ENCODE measurements around the gene TPH2. TPM values are rescaled to one million over a fixed set of nuclear protein-coding genes. Genes with fewer than 3 reads are reported as not detected.

TPH2 gene
- total and polyA plus RNA-seq, 9 of the 15 experiments (the other 6 are each of a cell fraction or from before 2014, with no cell fraction given): 0.06 to 0.28 (median 0.14) TPM; not detected in 4

DNA sequence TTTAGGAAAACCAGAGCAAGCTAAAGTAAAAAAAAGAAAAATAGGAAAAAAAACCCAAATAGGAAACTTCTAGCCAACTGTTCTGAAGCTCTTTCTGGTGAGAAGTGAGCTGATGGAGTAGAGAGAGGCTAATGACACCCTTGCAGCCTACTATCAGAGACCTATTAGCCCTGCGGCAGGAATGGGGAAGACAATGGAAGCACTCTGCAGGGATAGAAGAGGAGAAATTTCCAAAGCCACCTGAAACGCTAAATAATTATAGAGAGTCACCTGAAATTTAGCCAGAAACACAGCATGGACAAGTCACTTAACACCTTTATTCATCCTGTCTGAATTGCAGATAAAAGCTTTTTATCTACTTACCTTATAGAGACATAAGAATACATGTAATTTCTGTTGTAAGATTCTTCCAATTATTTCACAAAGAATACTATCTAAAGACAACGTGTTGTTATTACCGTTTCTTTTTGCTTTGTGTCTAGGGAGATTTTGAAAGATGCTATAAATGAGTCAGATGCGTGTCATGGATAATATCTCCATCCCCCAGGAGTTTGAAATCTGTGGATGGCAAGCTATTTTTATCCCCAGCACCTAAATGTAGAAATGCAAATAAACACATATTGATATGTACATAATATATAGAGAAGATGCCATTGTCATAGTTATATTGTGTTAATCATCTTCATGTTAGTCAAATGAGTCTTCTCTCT, 138.6 kb downstream of the TPH2 start:
- CTCF ChIA-PET (ENCODE audit: low intra/inter-chr PET ratio): no interaction called here
- Histone ChIP-seq H3K27me3 (ENCODE audit: control insufficient read depth in 2 of 2, insufficient read depth in 2 of 2, low read length in 2 of 2) (no peaks in the 10 kb centered on the region), H3K9me3 (replicated peaks; ENCODE audit: control insufficient read depth, insufficient read depth, low read depth, low read length) (no peaks in the 10 kb centered on the region), H3K4me1 (replicated peaks in 1 of 2; ENCODE audit: control insufficient read depth in 2 of 2, insufficient read depth in 2 of 2, low read length in 2 of 2) (no peaks in the 10 kb centered on the region), H3K4me2 (ENCODE audit: insufficient read depth, low read length) (no peak overlapping the region), H4K20me1 (replicated peaks; ENCODE audit: control insufficient read depth, insufficient read depth, low read length) (no peaks in the 10 kb centered on the region), H3K9me1 (ENCODE audit: control insufficient read depth, insufficient read depth, low read length) (no peaks in the 10 kb centered on the region), H3K79me2 (ENCODE audit: control insufficient read depth, insufficient read depth, low read length) (no peaks in the 10 kb centered on the region), H3K36me3 (ENCODE audit: control insufficient read depth, insufficient read depth, low read length) (no peaks in the 10 kb centered on the region), H2AFZ (ENCODE audit: low read depth, low read length) (no peak overlapping the region), H3K4me3 (no peak overlapping the region), H3K27ac (ENCODE audit: extremely low read depth, low read depth, low read length) (no peak overlapping the region), H3K9ac (ENCODE audit: insufficient read depth in 1 of 2, low read depth in 2 of 2, low read length in 2 of 2) (no peak overlapping the region)
- ATAC-seq (no peak), DNase-seq (ENCODE audit: extremely low read depth in 1 of 4, low spot score in 3 of 4) (no peak), FAIRE-seq (no peak)
- intact Hi-C loops (cut with micrococcal nuclease): no loop called here
- POLR2A ChIA-PET: no interaction called here
- TF ChIP-seq TGIF2 (CRISPR knock-in tag; IDR thresholded peaks at IDR 0.05) (no peak), WHSC1 (IDR thresholded peaks at IDR 0.05; ENCODE audit: low read length) (no peak), RHOXF2B (CRISPR knock-in tag; conservative IDR thresholded peaks at IDR 0.05) (no peak), HDAC2 (IDR thresholded peaks at IDR 0.05) (no peak)
- in situ Hi-C loops (cut with MboI): no loop called here
- WGBS (ENCODE audit: insufficient coverage, low coverage, missing lambda C conversion rate): under 1% methylated on average over 5 of the region's 5 CpGs
- BruUV-seq (replicated peaks): no TSS peak

DNA sequence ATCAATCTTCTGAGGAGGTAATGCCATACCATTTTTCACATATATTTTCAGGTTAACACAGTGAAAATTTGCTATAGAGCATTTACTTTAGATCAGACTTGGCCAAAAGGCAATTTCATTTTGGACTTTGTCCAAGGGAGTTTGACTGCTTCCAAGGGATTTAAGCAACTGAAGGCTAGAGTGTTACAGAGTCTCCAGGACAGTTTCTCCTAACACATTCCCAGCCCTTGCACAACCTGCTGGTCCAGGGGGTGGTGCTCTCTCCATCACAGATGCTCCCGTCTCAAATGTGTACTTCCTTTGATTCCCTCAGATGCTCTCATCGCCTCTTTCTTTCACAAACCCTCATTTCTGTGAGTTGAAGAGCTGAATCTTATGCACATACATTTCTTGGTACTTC, 143.1 kb downstream of the TPH2 start:
- Histone ChIP-seq H3K36me3 (ENCODE audit: control insufficient read depth, insufficient read depth, low read length) (no peaks in the 10 kb centered on the region), H4K20me1 (replicated peaks; ENCODE audit: control insufficient read depth, insufficient read depth, low read length) (no peaks in the 10 kb centered on the region), H3K9ac (ENCODE audit: insufficient read depth in 1 of 2, low read depth in 2 of 2, low read length in 2 of 2) (no peak overlapping the region), H3K4me3 (no peak overlapping the region), H3K79me2 (ENCODE audit: control insufficient read depth, insufficient read depth, low read length) (no peaks in the 10 kb centered on the region), H3K4me1 (replicated peaks in 1 of 2; ENCODE audit: control insufficient read depth in 2 of 2, insufficient read depth in 2 of 2, low read length in 2 of 2) (no peaks in the 10 kb centered on the region), H3K4me2 (ENCODE audit: insufficient read depth, low read length) (no peak overlapping the region), H3K9me1 (ENCODE audit: control insufficient read depth, insufficient read depth, low read length) (no peaks in the 10 kb centered on the region), H2AFZ (ENCODE audit: low read depth, low read length) (no peak overlapping the region), H3K27ac (ENCODE audit: extremely low read depth, low read depth, low read length) (no peak overlapping the region), H3K9me3 (replicated peaks; ENCODE audit: control insufficient read depth, insufficient read depth, low read depth, low read length) (no peaks in the 10 kb centered on the region), H3K27me3 (ENCODE audit: control insufficient read depth in 2 of 2, insufficient read depth in 2 of 2, low read length in 2 of 2) (no peaks in the 10 kb centered on the region)
- FAIRE-seq (no peak), DNase-seq (ENCODE audit: extremely low read depth in 1 of 4, low spot score in 3 of 4) (no peak), ATAC-seq (no peak)
- in situ Hi-C loops (cut with MboI): no loop called here
- ChIA-PET CTCF (ENCODE audit: low intra/inter-chr PET ratio) (no interaction called here), POLR2A (no interaction called here)
- intact Hi-C loops (cut with micrococcal nuclease): loop anchor here (1.0 kb wide), 1 partner anchor 64 kb away; no protein-coding TSS in a partner anchor
- 0% methylated on average over 2 of the region's 2 CpGs for WGBS (ENCODE audit: insufficient coverage, low coverage, missing lambda C conversion rate)
- TF ChIP-seq, protein P1, sequence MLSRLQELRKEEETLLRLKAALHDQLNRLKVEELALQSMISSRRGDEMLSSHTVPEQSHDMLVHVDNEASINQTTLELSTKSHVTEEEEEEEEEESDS (CRISPR knock-in tag; IDR thresholded peaks at IDR 0.05): no peak
- TF ChIP-seq ZC3H4 (CRISPR knock-in tag; IDR thresholded peaks at IDR 0.05; ENCODE audit: borderline replicate concordance) (no peak), ZNF3 (CRISPR knock-in tag; IDR thresholded peaks at IDR 0.05) (no peak), POLR2H (tag; IDR thresholded peaks at IDR 0.05; ENCODE audit: low read depth) (no peak)
- TF ChIP-seq, protein P2, sequence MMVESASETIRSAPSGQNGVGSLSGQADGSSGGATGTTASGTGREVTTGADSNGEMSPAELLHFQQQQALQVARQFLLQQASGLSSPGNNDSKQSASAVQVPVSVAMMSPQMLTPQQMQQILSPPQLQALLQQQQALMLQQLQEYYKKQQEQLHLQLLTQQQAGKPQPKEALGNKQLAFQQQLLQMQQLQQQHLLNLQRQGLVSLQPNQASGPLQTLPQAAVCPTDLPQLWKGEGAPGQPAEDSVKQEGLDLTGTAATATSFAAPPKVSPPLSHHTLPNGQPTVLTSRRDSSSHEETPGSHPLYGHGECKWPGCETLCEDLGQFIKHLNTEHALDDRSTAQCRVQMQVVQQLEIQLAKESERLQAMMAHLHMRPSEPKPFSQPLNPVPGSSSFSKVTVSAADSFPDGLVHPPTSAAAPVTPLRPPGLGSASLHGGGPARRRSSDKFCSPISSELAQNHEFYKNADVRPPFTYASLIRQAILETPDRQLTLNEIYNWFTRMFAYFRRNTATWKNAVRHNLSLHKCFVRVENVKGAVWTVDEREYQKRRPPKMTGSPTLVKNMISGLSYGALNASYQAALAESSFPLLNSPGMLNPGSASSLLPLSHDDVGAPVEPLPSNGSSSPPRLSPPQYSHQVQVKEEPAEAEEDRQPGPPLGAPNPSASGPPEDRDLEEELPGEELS (CRISPR knock-in tag; IDR thresholded peaks at IDR 0.05; ENCODE audit: borderline replicate concordance): no peak
- BruUV-seq (replicated peaks): no TSS peak

Data from K562 (cell line).